ENCODE measurements around the gene SMAD9. TPM values are rescaled to one million over a fixed set of nuclear protein-coding genes. Genes with fewer than 3 reads are reported as not detected.

Gene SMAD9
- total RNA-seq, 1 experiment from 2014 or later, result 1.1 TPM

- Mint-ChIP-seq H3K4me3 (no peak overlapping the region), H3K4me1 (no peaks in the 10 kb centered on the region), H3K27ac (no peak overlapping the region), H3K36me3 (ENCODE audit: insufficient read depth in 1 of 3, low read depth in 3 of 3) (peaks cover 2 to 8% (median 5%) of the 10 kb centered on the region in 3 experiments; a peak in 3 of 7 replicates), H3K9me3 (no peaks in the 10 kb centered on the region), H3K27me3 (ENCODE audit: low read depth) (no peaks in the 10 kb centered on the region)
- no peak for DNase-seq
- H2BK5ac ChIP-seq (ENCODE audit: insufficient read length, low read length), result no peak overlapping the region
- H3K9me3 ChIP-seq (ENCODE audit: control insufficient read depth, low read depth, low read length), result no peaks in the 10 kb centered on the region
- no peak overlapping the region for H4K8ac ChIP-seq (replicated peaks; ENCODE audit: insufficient read length, low read depth, low read length)
- H4K20me1 ChIP-seq (ENCODE audit: control insufficient read depth, insufficient read depth, insufficient read length), result no peaks in the 10 kb centered on the region
- no peak overlapping the region for H2BK15ac ChIP-seq (ENCODE audit: low read depth, low read length)
- no peak overlapping the region for H3K23ac ChIP-seq (ENCODE audit: insufficient read length, low read depth, low read length)
- no peak overlapping the region for H3K14ac ChIP-seq (ENCODE audit: insufficient read depth, low read length)
- no peak overlapping the region for H3K56ac ChIP-seq (ENCODE audit: insufficient read length, low read depth, low read length)
- H3K79me2 ChIP-seq (ENCODE audit: insufficient read depth, low read length), result no peaks in the 10 kb centered on the region
- H3K27me3 ChIP-seq (ENCODE audit: insufficient read depth, low read length), result no peaks in the 10 kb centered on the region
- H4K5ac ChIP-seq (ENCODE audit: insufficient read length, low read depth, low read length), result no peak overlapping the region
- no peak overlapping the region for H4K91ac ChIP-seq (ENCODE audit: insufficient read length, low read depth, low read length)
- no peak overlapping the region for H3K4me2 ChIP-seq (ENCODE audit: insufficient read depth, insufficient read length, low read length)
- WGBS (ENCODE audit: extremely low coverage, insufficient read length, low lambda C conversion rate), result no CpG with 5 or more reads among the region's 3 CpGs
- H2AFZ ChIP-seq (ENCODE audit: low read length), result no peak overlapping the region
- no peaks in the 10 kb centered on the region for H3K23me2 ChIP-seq (ENCODE audit: insufficient read length, low read depth, low read length, poor library complexity, severe bottlenecking)
- H3T11ph ChIP-seq (ENCODE audit: low read length), result no peak overlapping the region
- H3K27ac ChIP-seq (ENCODE audit: insufficient read length, low read depth, low read length), result no peak overlapping the region
- TF ChIP-seq, protein P1, sequence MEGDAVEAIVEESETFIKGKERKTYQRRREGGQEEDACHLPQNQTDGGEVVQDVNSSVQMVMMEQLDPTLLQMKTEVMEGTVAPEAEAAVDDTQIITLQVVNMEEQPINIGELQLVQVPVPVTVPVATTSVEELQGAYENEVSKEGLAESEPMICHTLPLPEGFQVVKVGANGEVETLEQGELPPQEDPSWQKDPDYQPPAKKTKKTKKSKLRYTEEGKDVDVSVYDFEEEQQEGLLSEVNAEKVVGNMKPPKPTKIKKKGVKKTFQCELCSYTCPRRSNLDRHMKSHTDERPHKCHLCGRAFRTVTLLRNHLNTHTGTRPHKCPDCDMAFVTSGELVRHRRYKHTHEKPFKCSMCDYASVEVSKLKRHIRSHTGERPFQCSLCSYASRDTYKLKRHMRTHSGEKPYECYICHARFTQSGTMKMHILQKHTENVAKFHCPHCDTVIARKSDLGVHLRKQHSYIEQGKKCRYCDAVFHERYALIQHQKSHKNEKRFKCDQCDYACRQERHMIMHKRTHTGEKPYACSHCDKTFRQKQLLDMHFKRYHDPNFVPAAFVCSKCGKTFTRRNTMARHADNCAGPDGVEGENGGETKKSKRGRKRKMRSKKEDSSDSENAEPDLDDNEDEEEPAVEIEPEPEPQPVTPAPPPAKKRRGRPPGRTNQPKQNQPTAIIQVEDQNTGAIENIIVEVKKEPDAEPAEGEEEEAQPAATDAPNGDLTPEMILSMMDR (conservative IDR thresholded peaks at IDR 0.05), result no peak
- H3K4ac ChIP-seq (ENCODE audit: low read depth, low read length), result no peak overlapping the region
- no peak overlapping the region for H2BK120ac ChIP-seq (ENCODE audit: low read depth, low read length, poor library complexity, severe bottlenecking)
- no peak overlapping the region for H2BK12ac ChIP-seq (ENCODE audit: insufficient read length, low read depth, low read length)
- H3K18ac ChIP-seq (ENCODE audit: insufficient read length, low read depth, low read length), result no peak overlapping the region
- no peak overlapping the region for H3K9ac ChIP-seq (ENCODE audit: extremely low read depth, insufficient read length, low read length)
- H3K79me1 ChIP-seq (ENCODE audit: insufficient read depth, low read depth, low read length, poor library complexity, severe bottlenecking), result no peaks in the 10 kb centered on the region
- H3K4me1 ChIP-seq (ENCODE audit: insufficient read depth, low read length), result no peaks in the 10 kb centered on the region
- H2BK20ac ChIP-seq (ENCODE audit: low read depth, low read length, poor library complexity, severe bottlenecking), result no peak overlapping the region
- H2AK5ac ChIP-seq (ENCODE audit: insufficient read length, low read length), result no peak overlapping the region
These were observed 25.0 kb upstream of the SMAD9 start for GRCh38 chr13:36945078-36945477.
